Neural progenitor cell (in vitro differentiated cells): Measurements from ENCODE around the gene ARHGAP26.

Experiments
- CTCF ChIP-seq: fragments of 200-600 bp; sonication (generic); IDR thresholded peaks from 2 replicates; pipeline ENCODE4 v1.5.1; 2017; ENCODE audit warnings: antibody characterized with exemption, mild to moderate bottlenecking
- EZH2 ChIP-seq: fragments of 200-600 bp; sonication (generic); IDR thresholded peaks from 2 replicates; pipeline ENCODE4 v1.6.1; 2017; ENCODE audit warnings: antibody characterized with exemption, mild to moderate bottlenecking, moderate library complexity
- EZH2phosphoT487 ChIP-seq: fragments of 200-600 bp; sonication (generic); IDR thresholded peaks from 2 replicates; pipeline ENCODE4 v1.6.1; 2017; ENCODE audit warnings: antibody characterized with exemption

GRCh38 chr5:143235423-143235822 is 465.2 kb downstream of the ARHGAP26 start:
- TF ChIP-seq CTCF (no peak), EZH2phosphoT487 (no peak), EZH2 (no peak)
